ENCODE results near the gene COL13A1. TPM values are rescaled to one million over a fixed set of nuclear protein-coding genes. Genes with fewer than 3 reads are reported as not detected.

The COL13A1 gene
- total and polyA plus RNA-seq, 12 donors: 0.54 to 7.6 (median 1.9) TPM

GRCh38 chr10:69906425-69906824, 104.7 kb downstream of the COL13A1 start:
- Histone ChIP-seq H3K27me3 (no peaks in the 10 kb centered on the region), H3K4me3 (no peak overlapping the region), H3K36me3 (replicated peaks in 1 of 2) (no peaks in the 10 kb centered on the region), H3K9me3 (replicated peaks in 1 of 3) (no peaks in the 10 kb centered on the region), H3K4me1 (replicated peaks in 1 of 2) (no peaks in the 10 kb centered on the region), H3K27ac (no peak overlapping the region)
- intact Hi-C loops (cut with DNase I): no loop called here
- WGBS, 4 donors: 95 to 98% (median 97%) methylated on average over 4 of the region's 4 CpGs
- TF ChIP-seq CTCF (IDR thresholded peaks at IDR 0.05) (no peak), POLR2A (IDR thresholded peaks at IDR 0.05) (no peak)
- no peak for DNase-seq

GRCh38 chr10:69907517-69907916, 105.8 kb downstream of the COL13A1 start:
- no peaks in the 10 kb centered on the region for H3K4me1 ChIP-seq (replicated peaks in 1 of 2)
- intact Hi-C loops (cut with DNase I): no loop called here
- H3K4me3 ChIP-seq: no peak overlapping the region
- WGBS, 4 donors: 88 to 96% (median 91%) methylated on average over 4 of the region's 4 CpGs
- TF ChIP-seq CTCF (IDR thresholded peaks at IDR 0.05) (no peak), POLR2A (IDR thresholded peaks at IDR 0.05) (no peak)
- H3K9me3 ChIP-seq (replicated peaks in 1 of 3): no peaks in the 10 kb centered on the region
- H3K36me3 ChIP-seq (replicated peaks in 1 of 2): no peaks in the 10 kb centered on the region
- DNase-seq: no peak
- no peak overlapping the region for H3K27ac ChIP-seq
- no peaks in the 10 kb centered on the region for H3K27me3 ChIP-seq

GRCh38 chr10:69908124-69908523, 106.4 kb downstream of the COL13A1 start:
- H3K36me3 ChIP-seq (replicated peaks in 1 of 2): no peaks in the 10 kb centered on the region
- H3K4me1 ChIP-seq (replicated peaks in 1 of 2): no peaks in the 10 kb centered on the region
- H3K27ac ChIP-seq: no peak overlapping the region
- intact Hi-C loops (cut with DNase I): no loop called here
- 72 to 85% (median 83%) methylated on average over 6 of the region's 6 CpGs for WGBS, 4 donors
- H3K4me3 ChIP-seq: no peak overlapping the region
- no peaks in the 10 kb centered on the region for H3K27me3 ChIP-seq
- TF ChIP-seq CTCF (IDR thresholded peaks at IDR 0.05) (no peak), POLR2A (IDR thresholded peaks at IDR 0.05) (no peak)
- no peaks in the 10 kb centered on the region for H3K9me3 ChIP-seq (replicated peaks in 1 of 3)
- no peak for DNase-seq

GRCh38 chr10:69910561-69910960, 108.9 kb downstream of the COL13A1 start:
- H3K9me3 ChIP-seq (replicated peaks in 1 of 3): no peaks in the 10 kb centered on the region
- H3K4me3 ChIP-seq: no peak overlapping the region
- TF ChIP-seq POLR2A (IDR thresholded peaks at IDR 0.05): no peak
- no peak for TF ChIP-seq CTCF (IDR thresholded peaks at IDR 0.05)
- H3K27ac ChIP-seq: no peak overlapping the region
- H3K36me3 ChIP-seq (replicated peaks in 1 of 2): no peaks in the 10 kb centered on the region
- no peaks in the 10 kb centered on the region for H3K27me3 ChIP-seq
- WGBS, 4 donors: 83 to 95% (median 92%) methylated on average over 5 of the region's 5 CpGs
- no peaks in the 10 kb centered on the region for H3K4me1 ChIP-seq (replicated peaks in 1 of 2)
- intact Hi-C loops (cut with DNase I): loop anchor here in 1 of 2 donors (10.0 kb wide), 1 partner anchor 266 kb away; no protein-coding TSS in a partner anchor
- DNase-seq: no peak

Data from adrenal gland (tissue), 12 donors.